K562 (cell line): ENCODE measurements around the gene OSGIN1. TPM values are rescaled to one million over a fixed set of nuclear protein-coding genes. Genes with fewer than 3 reads are reported as not detected.

ENCODE experiments used
- ATAC-seq: fragments of 200-7000 bp; cut with Tn5 transposase; 3 replicates; pipeline ENCODE4 v1.9.1; 2020; ENCODE audit warnings: moderate library complexity
- BruUV-seq: library from RNA; stranded (reverse); fragments of 400-500 nt; replicated peaks from 2 replicates; lab custom pipeline; 2021; lab: Mats Ljungman, UMichigan
- CTCF ChIA-PET: fragments of 300-600 bp; formaldehyde crosslinking; extraction: SDS; loops from one replicate; lab custom pipeline; 2021; ENCODE audit warnings: low intra/inter-chr PET ratio; lab: Yijun Ruan, JAX
- POLR2A ChIA-PET: fragments of 300-600, 350-650 bp; sonication (Branson Sonifier 250); formaldehyde crosslinking; extraction: SDS; loops from one replicate; lab custom pipeline; 2021; ENCODE audit warnings: antibody characterized with exemption, inconsistent platforms; lab: Yijun Ruan, JAX
- DNase-seq, 4 experiments: peaks; one replicate each; pipeline versions ENCODE4 v3.0.0 to v3.0.0-alpha.2; 2011 to 2018; ENCODE audit warnings: low spot score in 3 of 4, mixed read lengths in 3 of 4; ENCODE audit errors: extremely low read depth in 1 of 4
- FAIRE-seq: peaks from 2 replicates; lab custom pipeline; 2011; peaks lifted over from hg19 to GRCh38; lab: Jason Lieb, UNC
- H2AFZ ChIP-seq: 2 replicates; pipeline ENCODE4 v1.6.0; 2011; ENCODE audit warnings: low read depth, low read length, control low read depth, inconsistent platforms
- H3K27ac ChIP-seq: fragments of 200-600 bp; 3 replicates; pipeline ENCODE4 v1.8.0; 2011; ENCODE audit warnings: low read depth, mild to moderate bottlenecking, control low read depth, inconsistent platforms, low read length, moderate library complexity, mixed read lengths; ENCODE audit errors: extremely low read depth
- H3K27me3 ChIP-seq, 2 experiments: fragments of 300-600 bp in 1 of 2; 2 replicates in 1 of 2; 3 replicates in 1 of 2; pipeline versions ENCODE4 v1.6.0 to v1.8.0; 2011; ENCODE audit warnings: inconsistent platforms in 2 of 2, low read length in 2 of 2, mild to moderate bottlenecking in 1 of 2, mixed read lengths in 1 of 2, moderate library complexity in 1 of 2; ENCODE audit not compliant: control insufficient read depth in 2 of 2, insufficient read depth in 2 of 2
- H3K36me3 ChIP-seq: fragments of 300-600 bp; 3 replicates; pipeline ENCODE4 v1.8.0; 2011; ENCODE audit warnings: mild to moderate bottlenecking, low read length, inconsistent platforms; ENCODE audit not compliant: control insufficient read depth, insufficient read depth
- H3K4me1 ChIP-seq, 2 experiments: fragments of 200-600 bp in 1 of 2; replicated peaks in 1 of 2; 2 replicates in 1 of 2; 3 replicates in 1 of 2; pipeline versions ENCODE4 v1.5.1 to v1.8.0; 2011; ENCODE audit warnings: inconsistent platforms in 2 of 2, low read length in 2 of 2, mild to moderate bottlenecking in 1 of 2, mixed read lengths in 1 of 2, moderate library complexity in 1 of 2; ENCODE audit not compliant: control insufficient read depth in 2 of 2, insufficient read depth in 2 of 2
- H3K4me2 ChIP-seq: 2 replicates; pipeline ENCODE4 v1.6.1; 2011; ENCODE audit warnings: low read length, control low read depth, inconsistent platforms, mixed read lengths; ENCODE audit not compliant: insufficient read depth
- H3K4me3 ChIP-seq: fragments of 200-600 bp; sonication (generic), shearing (Covaris generic); 2 replicates; pipeline ENCODE4 v1.5.1; 2016; ENCODE audit warnings: control low read depth, inconsistent platforms
- H3K79me2 ChIP-seq: fragments of 200-600 bp; 3 replicates; pipeline ENCODE4 v1.8.0; 2011; ENCODE audit warnings: low read length, inconsistent platforms; ENCODE audit not compliant: control insufficient read depth, insufficient read depth
- H3K9ac ChIP-seq, 2 experiments: 2 replicates each; pipeline versions ENCODE4 v1.6.0 to v1.6.1; 2011; ENCODE audit warnings: low read depth in 2 of 2, low read length in 2 of 2, control low read depth in 1 of 2, inconsistent platforms in 1 of 2, mild to moderate bottlenecking in 1 of 2, mixed read lengths in 1 of 2; ENCODE audit not compliant: insufficient read depth in 1 of 2
- H3K9me1 ChIP-seq: one replicate; pipeline ENCODE4 v1.6.0; 2011; ENCODE audit warnings: inconsistent platforms, mild to moderate bottlenecking, low read length, moderate library complexity; ENCODE audit not compliant: control insufficient read depth, insufficient read depth
- H3K9me3 ChIP-seq: replicated peaks from 2 replicates; pipeline ENCODE4 v1.5.1; 2011; ENCODE audit warnings: low read depth, low read length, inconsistent platforms; ENCODE audit not compliant: control insufficient read depth, insufficient read depth
- H4K20me1 ChIP-seq: replicated peaks from 2 replicates; pipeline ENCODE4 v1.6.1; 2011; ENCODE audit warnings: low read length, inconsistent platforms, mixed read lengths; ENCODE audit not compliant: control insufficient read depth, insufficient read depth
- DIDO1 ChIP-seq: fragments of 450-650 bp; IDR thresholded peaks from 2 replicates; pipeline ENCODE4 v1.6.1; 2016; ENCODE audit warnings: low read depth, missing biosample characterization, missing genetic modification characterization
- SAFB2 ChIP-seq: fragments of 200-400 bp; formaldehyde crosslinking; IDR thresholded peaks from 2 replicates; pipeline ENCODE4 v1.6.1; 2018; ENCODE audit warnings: borderline replicate concordance, low read length, low read depth, moderate library complexity; ENCODE audit not compliant: severe bottlenecking
- TRIM28 ChIP-seq: fragments of 450-650 bp; IDR thresholded peaks from 2 replicates; pipeline ENCODE4 v1.6.1; 2017
- ZFX ChIP-seq: sonication (generic); formaldehyde crosslinking; IDR thresholded peaks from 2 replicates; pipeline ENCODE4 v1.8.0; 2022; ENCODE audit warnings: mild to moderate bottlenecking, missing genetic modification reagents, moderate library complexity
- ZNF232 ChIP-seq: sonication (generic); formaldehyde crosslinking; IDR thresholded peaks from 2 replicates; pipeline ENCODE4 v1.8.0; 2022; ENCODE audit warnings: mild to moderate bottlenecking, missing genetic modification reagents
- WGBS: fragments of 100-300 bp; shearing (Covaris generic); methylation state at CpG from one replicate; pipeline ENCODE4 v1.1.6; 2016; ENCODE audit warnings: low coverage, mixed read lengths; ENCODE audit not compliant: insufficient coverage; ENCODE audit errors: missing lambda C conversion rate; 5-methylcytosine and 5-hydroxymethylcytosine counted together
- in situ Hi-C: fragments of 300-500 bp; cut with MboI; formaldehyde crosslinking; loops from 4 replicates; pipeline ENCODE4 v1.15.0; 2018; ENCODE audit warnings: inconsistent platforms, mixed read lengths
- intact Hi-C: fragments of 100-400 bp; cut with micrococcal nuclease; formaldehyde crosslinking; loops from 2 replicates; pipeline ENCODE4 v1.14.2; 2022
- polyA plus RNA-seq, 8 experiments: library from polyadenylated mRNA; depleted of rRNA in 4 of 8; stranded (reverse) in 5 of 8; unstranded in 3 of 8; fragments of >200 nt; fragmentation: Nextera tagmentation in 2 of 8; fragmentation: Illumina TruSeq in 1 of 8; extraction: Ambion mirVana in 2 of 8; extraction: Trizol in 1 of 8; gene quantifications; 2 replicates each; pipeline versions ENCODE4 v1.2.1 to v1.2.3, GENCODE V29; 2011 to 2014; ENCODE audit warnings: inconsistent platforms in 1 of 8, missing spikeins in 1 of 8
- total RNA-seq, 7 experiments: library from RNA; depleted of rRNA in 6 of 7; stranded (reverse); fragments of >200 nt in 6 of 7; fragmentation: Illumina TruSeq in 2 of 7; extraction: Trizol in 2 of 7; gene quantifications; 2 replicates each; pipeline versions ENCODE4 v1.2.1 to v1.2.3, GENCODE V29; 2011 to 2021; ENCODE audit warnings: low replicate concordance in 1 of 7
- TF ChIP-seq, protein P1 (sequence below), 2 experiments: IDR thresholded peaks in 1 of 2; conservative IDR thresholded peaks in 1 of 2; 2 replicates each; pipeline ENCODE4 v1.6.1; 2016; ENCODE audit warnings: low read depth in 2 of 2, mild to moderate bottlenecking in 1 of 2, missing compliant biosample characterization in 1 of 2, missing genetic modification characterization in 1 of 2, moderate library complexity in 1 of 2

OSGIN1 gene
- total and polyA plus RNA-seq, 9 of the 15 experiments (the other 6 are each of a cell fraction or from before 2014, with no cell fraction given): 0.03 to 3.6 (median 1.6) TPM

DNA sequence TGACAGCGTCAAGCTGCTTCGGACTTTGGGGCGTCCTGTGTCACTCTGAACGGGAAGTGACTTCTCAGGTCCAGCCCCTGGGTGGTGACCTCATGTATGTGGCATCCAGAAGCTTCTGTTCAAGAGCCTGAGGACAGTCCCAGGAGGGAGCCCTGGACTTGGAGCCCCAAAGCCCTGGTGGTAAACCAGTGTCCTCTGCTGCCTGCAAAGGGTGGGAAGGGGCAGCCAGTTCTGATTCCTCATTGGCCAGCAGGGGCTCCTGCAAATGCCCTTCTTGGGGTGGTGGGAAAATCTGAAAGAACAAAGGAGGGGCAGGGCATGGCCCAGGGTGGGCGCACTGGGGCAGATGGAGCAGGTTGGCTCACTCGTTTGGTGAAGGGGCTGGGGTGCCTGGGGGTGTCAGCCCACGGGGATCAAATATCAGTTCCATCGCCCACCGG is 1.6 kb downstream of the OSGIN1 start (continued):
- TF ChIP-seq, protein P1, sequence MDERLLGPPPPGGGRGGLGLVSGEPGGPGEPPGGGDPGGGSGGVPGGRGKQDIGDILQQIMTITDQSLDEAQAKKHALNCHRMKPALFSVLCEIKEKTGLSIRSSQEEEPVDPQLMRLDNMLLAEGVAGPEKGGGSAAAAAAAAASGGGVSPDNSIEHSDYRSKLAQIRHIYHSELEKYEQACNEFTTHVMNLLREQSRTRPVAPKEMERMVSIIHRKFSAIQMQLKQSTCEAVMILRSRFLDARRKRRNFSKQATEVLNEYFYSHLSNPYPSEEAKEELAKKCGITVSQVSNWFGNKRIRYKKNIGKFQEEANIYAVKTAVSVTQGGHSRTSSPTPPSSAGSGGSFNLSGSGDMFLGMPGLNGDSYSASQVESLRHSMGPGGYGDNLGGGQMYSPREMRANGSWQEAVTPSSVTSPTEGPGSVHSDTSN (CRISPR knock-in tag; IDR thresholded peaks at IDR 0.05; ENCODE audit: low read depth): peak; percentile 29; the same call in 1 of the 2 replicates
- TF ChIP-seq, protein P1 (tag; conservative IDR thresholded peaks at IDR 0.05; ENCODE audit: low read depth): no peak

DNA sequence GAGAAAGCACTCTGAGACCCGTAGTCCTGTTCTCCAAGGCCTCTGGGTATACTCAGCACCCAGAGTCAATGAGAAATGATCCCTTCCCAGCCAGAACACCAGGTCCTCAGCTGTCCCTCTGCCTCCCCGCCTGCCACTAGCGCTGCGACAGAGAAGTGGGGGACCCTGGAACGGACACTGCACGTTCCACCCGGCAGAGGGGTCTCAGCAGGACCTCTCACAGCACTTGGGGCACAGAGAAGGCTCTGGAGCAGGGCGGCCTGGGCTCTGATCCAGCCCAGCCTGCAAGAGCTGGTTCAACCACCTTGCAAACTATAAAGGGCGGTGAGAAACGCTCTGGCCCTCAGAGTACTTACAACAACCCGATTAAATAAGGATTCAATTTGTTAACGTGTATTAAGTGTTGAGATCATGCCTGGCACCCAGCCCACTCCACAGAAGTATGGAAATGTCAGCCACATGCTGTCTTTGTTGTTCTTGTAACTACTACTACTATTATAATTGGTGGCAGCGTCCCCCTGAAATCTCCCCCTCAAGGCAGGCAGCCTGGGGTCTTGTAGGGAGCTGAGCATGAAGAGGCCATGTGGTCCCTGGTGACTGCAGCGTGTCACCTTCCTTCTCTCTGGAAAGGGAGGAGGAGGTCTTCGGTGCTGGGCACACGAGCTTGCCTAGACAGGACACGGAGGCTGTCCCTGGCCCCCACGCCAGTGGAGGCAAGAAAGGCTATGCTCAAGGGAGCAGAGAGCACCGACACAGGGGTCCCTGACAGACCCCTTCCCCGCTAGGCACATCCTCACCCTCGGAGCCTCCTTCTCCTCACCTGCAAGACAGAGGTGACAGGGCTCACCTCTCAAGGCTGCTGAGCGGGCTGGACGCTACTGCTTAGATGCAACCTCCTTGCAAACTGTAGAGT is 2.4 kb downstream of the OSGIN1 start:
- CTCF ChIA-PET: interaction anchor here (1.6 to 3.3 kb wide), 4 partner anchors 27 to 110 kb away, joined by 3 to 38 read pairs (median 20); no protein-coding TSS in a partner anchor
- in situ Hi-C loops: loop anchor here (5.0 to 10.0 kb wide), 3 partner anchors 107 to 532 kb away; partner anchors contain the start of gene TAF1C
- Histone ChIP-seq H3K9me1 (no peaks in the 10 kb centered on the region), H3K36me3 (peaks cover 5% of the 10 kb centered on the region; the same call in 1 of the 3 replicates), H4K20me1 (peaks cover 11% of the 10 kb centered on the region), H3K79me2 (no peaks in the 10 kb centered on the region), H3K27me3 (no peaks in the 10 kb centered on the region), H3K4me1 (peaks cover 18 to 52% of the 10 kb centered on the region in 2 experiments), H3K27ac (no peak overlapping the region), H3K9me3 (no peaks in the 10 kb centered on the region), H3K4me2 (no peak overlapping the region), H2AFZ (no peak overlapping the region), H3K9ac (peak overlapping the region in 1 of 2 experiments; percentile 78; a peak in 2 of 4 replicates), H3K4me3 (no peak overlapping the region)
- POLR2A ChIA-PET: interaction anchor here (0.6 to 4.3 kb wide), 4 partner anchors 10 to 101 kb away, joined by 3 to 22 read pairs (median 5); no protein-coding TSS in a partner anchor
- intact Hi-C loops: loop anchor here (1.0 to 5.0 kb wide), 4 partner anchors 29 to 529 kb away; no protein-coding TSS in a partner anchor
- FAIRE-seq (no peak), DNase-seq (no peak), ATAC-seq (no peak)
- 50% methylated on average over 21 of the region's 23 CpGs for WGBS
- BruUV-seq: no TSS peak
- TF ChIP-seq TRIM28: no peak
- no peak for TF ChIP-seq DIDO1 (tag)
- no peak for TF ChIP-seq ZFX (CRISPR knock-in tag)
- no peak for TF ChIP-seq ZNF232 (CRISPR knock-in tag)
- TF ChIP-seq SAFB2: no peak
